GM12878 (cell line): ENCODE results near the gene INHBA. TPM values are rescaled to one million over a fixed set of nuclear protein-coding genes. Genes with fewer than 3 reads are reported as not detected.

ENCODE experiments used
- BCLAF1 ChIP-seq: fragments of 450-650 bp; IDR thresholded peaks from 2 replicates; pipeline ENCODE4 v1.6.1; 2017; ENCODE audit warnings: antibody characterized with exemption, mild to moderate bottlenecking, moderate library complexity
- DPF2 ChIP-seq: fragments of 450-650 bp; IDR thresholded peaks from 2 replicates; pipeline ENCODE4 v1.6.1; 2017; ENCODE audit warnings: mild to moderate bottlenecking
- E2F4 ChIP-seq: IDR thresholded peaks from 2 replicates; pipeline ENCODE4 v1.6.1; 2012; ENCODE audit warnings: low read depth, low read length, improper control_type of control experiment
- GABPA ChIP-seq: IDR thresholded peaks from 2 replicates; pipeline ENCODE4 v1.6.1; 2014; ENCODE audit warnings: antibody characterized with exemption, low read depth, mild to moderate bottlenecking, inconsistent platforms
- MYB ChIP-seq: fragments of 150-350 bp; IDR thresholded peaks from 2 replicates; pipeline ENCODE4 v1.6.1; 2014; ENCODE audit warnings: mild to moderate bottlenecking, low read depth, low read length, borderline replicate concordance
- NBN ChIP-seq: fragments of 450-650 bp; IDR thresholded peaks from 2 replicates; pipeline ENCODE4 v1.6.1; 2016
- NFXL1 ChIP-seq: fragments of 450-650 bp; IDR thresholded peaks from 2 replicates; pipeline ENCODE4 v1.6.1; 2017; ENCODE audit warnings: antibody characterized with exemption, mild to moderate bottlenecking, borderline replicate concordance
- NRF1 ChIP-seq: conservative IDR thresholded peaks from 2 replicates; pipeline ENCODE4 v1.6.1; 2011; ENCODE audit warnings: mild to moderate bottlenecking, low read depth, low read length, improper control_type of control experiment
- PAX5 ChIP-seq: IDR thresholded peaks from 2 replicates; pipeline ENCODE4 v1.6.1; 2011; ENCODE audit warnings: low read depth, low read length, borderline replicate concordance
- POU2F2 ChIP-seq: IDR thresholded peaks from 3 replicates; pipeline ENCODE4 v1.6.1; 2011; ENCODE audit warnings: low read depth, mild to moderate bottlenecking, low read length, borderline replicate concordance
- RAD21 ChIP-seq: IDR thresholded peaks from 2 replicates; pipeline ENCODE4 v1.6.1; 2011; ENCODE audit warnings: mild to moderate bottlenecking, low read depth, low read length, moderate library complexity; ENCODE audit not compliant: insufficient read depth
- RB1 ChIP-seq: fragments of 450-650 bp; formaldehyde crosslinking; IDR thresholded peaks from 2 replicates; pipeline ENCODE4 v1.6.1; 2017; ENCODE audit warnings: mild to moderate bottlenecking, borderline replicate concordance
- SMAD5 ChIP-seq: IDR thresholded peaks from 2 replicates; pipeline ENCODE4 v1.6.1; 2016; ENCODE audit warnings: antibody characterized with exemption, low read depth
- SPI1 ChIP-seq: IDR thresholded peaks from 2 replicates; pipeline ENCODE4 v1.6.1; 2011; ENCODE audit warnings: low read depth, mild to moderate bottlenecking, low read length, moderate library complexity, borderline replicate concordance; ENCODE audit not compliant: insufficient read depth
- ZBED1 ChIP-seq: IDR thresholded peaks from 2 replicates; pipeline ENCODE4 v1.6.1; 2016; ENCODE audit warnings: borderline replicate concordance
- ZNF217 ChIP-seq: fragments of 450-650 bp; IDR thresholded peaks from 2 replicates; pipeline ENCODE4 v1.6.1; 2017; ENCODE audit warnings: antibody characterized with exemption, mild to moderate bottlenecking
- ZNF24 ChIP-seq: fragments of 450-650 bp; IDR thresholded peaks from 2 replicates; pipeline ENCODE4 v1.6.1; 2017; ENCODE audit warnings: antibody characterized with exemption, mild to moderate bottlenecking
- ZNF592 ChIP-seq: fragments of 450-650 bp; IDR thresholded peaks from 2 replicates; pipeline ENCODE4 v1.6.1; 2017; ENCODE audit warnings: mild to moderate bottlenecking, moderate library complexity
- polyA plus RNA-seq, 11 experiments: library from polyadenylated mRNA; depleted of rRNA in 4 of 11; unstranded in 6 of 11; stranded (reverse) in 5 of 11; fragments of >200 nt; fragmentation: Nextera tagmentation in 4 of 11; fragmentation: Illumina TruSeq in 1 of 11; extraction: Ambion mirVana in 4 of 11; extraction: Trizol in 1 of 11; gene quantifications; 1 replicate in 1 of 11; 2 replicates in 10 of 11; pipeline versions ENCODE4 v1.2.1 to v1.2.3, GENCODE V29; 2011 to 2016; ENCODE audit warnings: inconsistent platforms in 2 of 11, missing spikeins in 2 of 11, low read depth in 1 of 11
- total RNA-seq, 4 experiments: library from RNA; depleted of rRNA in 3 of 4; stranded (reverse); fragments of >200 nt in 3 of 4; fragmentation: Illumina TruSeq in 1 of 4; extraction: Trizol in 1 of 4; gene quantifications; 2 replicates each; pipeline versions ENCODE4 v1.2.1 to v1.2.3, GENCODE V29; 2013 to 2021
- TF ChIP-seq, protein P1 (sequence below): fragments of 450-650 bp; IDR thresholded peaks from 2 replicates; pipeline ENCODE4 v1.6.1; 2018; ENCODE audit warnings: borderline replicate concordance, mild to moderate bottlenecking; ENCODE audit not compliant: partially characterized antibody

INHBA gene
- total and polyA plus RNA-seq, 10 of the 15 experiments (the other 5 are each of a cell fraction or from before 2014, with no cell fraction given) = 0.04 to 0.05 (median 0.05) TPM; not detected in 6

GRCh38 chr7:41731493-41732435 is 28.9 kb upstream of the INHBA start (continued):
- TF ChIP-seq RB1 = no peak
- TF ChIP-seq NRF1 = no peak
- TF ChIP-seq SPI1 = peak; percentile 35; the same call in 1 of the 2 replicates
- peak; percentile 95 for TF ChIP-seq ZNF217
- no peak for TF ChIP-seq POU2F2
- no peak for TF ChIP-seq MYB
- no peak for TF ChIP-seq SMAD5
- TF ChIP-seq DPF2 = peak; percentile 65; the same call in 1 of the 2 replicates
- TF ChIP-seq NFXL1 = no peak
- TF ChIP-seq ZBED1 = no peak
- TF ChIP-seq E2F4 = no peak
- no peak for TF ChIP-seq ZNF24
- peak; percentile 86 for TF ChIP-seq PAX5
- no peak for TF ChIP-seq NBN
- TF ChIP-seq, protein P1, sequence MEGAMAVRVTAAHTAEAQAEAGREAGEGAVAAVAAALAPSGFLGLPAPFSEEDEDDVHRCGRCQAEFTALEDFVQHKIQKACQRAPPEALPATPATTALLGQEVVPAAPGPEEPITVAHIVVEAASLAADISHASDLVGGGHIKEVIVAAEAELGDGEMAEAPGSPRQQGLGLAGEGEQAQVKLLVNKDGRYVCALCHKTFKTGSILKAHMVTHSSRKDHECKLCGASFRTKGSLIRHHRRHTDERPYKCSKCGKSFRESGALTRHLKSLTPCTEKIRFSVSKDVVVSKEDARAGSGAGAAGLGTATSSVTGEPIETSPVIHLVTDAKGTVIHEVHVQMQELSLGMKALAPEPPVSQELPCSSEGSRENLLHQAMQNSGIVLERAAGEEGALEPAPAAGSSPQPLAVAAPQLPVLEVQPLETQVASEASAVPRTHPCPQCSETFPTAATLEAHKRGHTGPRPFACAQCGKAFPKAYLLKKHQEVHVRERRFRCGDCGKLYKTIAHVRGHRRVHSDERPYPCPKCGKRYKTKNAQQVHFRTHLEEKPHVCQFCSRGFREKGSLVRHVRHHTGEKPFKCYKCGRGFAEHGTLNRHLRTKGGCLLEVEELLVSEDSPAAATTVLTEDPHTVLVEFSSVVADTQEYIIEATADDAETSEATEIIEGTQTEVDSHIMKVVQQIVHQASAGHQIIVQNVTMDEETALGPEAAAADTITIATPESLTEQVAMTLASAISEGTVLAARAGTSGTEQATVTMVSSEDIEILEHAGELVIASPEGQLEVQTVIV = no peak
- no peak for TF ChIP-seq GABPA
- TF ChIP-seq RAD21 = 0 out of 2 replicates have a peak, but pooled peaks have one; percentile 16
- no peak for TF ChIP-seq ZNF592
- no peak for TF ChIP-seq BCLAF1
